OCI-LY7 (cell line): ENCODE results near the gene IZUMO4. TPM values are rescaled to one million over a fixed set of nuclear protein-coding genes. Genes with fewer than 3 reads are reported as not detected.
A peak's percentile ranks its signal among the peaks of the same experiment; 100 is the strongest.

Source experiments
- Bru-seq: library from RNA; stranded (reverse); fragments of 400-500 nt; gene quantifications from one replicate; lab custom pipeline; 2021; lab: Mats Ljungman, UMichigan
- BruChase-seq, 2 experiments: library from RNA; stranded (reverse); fragments of 400-500 nt; gene quantifications; one replicate each; lab custom pipeline; 2021; lab: Mats Ljungman, UMichigan
- BruUV-seq: library from RNA; stranded (reverse); fragments of 400-500 nt; replicated peaks from 2 replicates; lab custom pipeline; 2021; lab: Mats Ljungman, UMichigan
- CTCF ChIA-PET: fragments of 300-600 bp; sonication (Branson Sonifier 250); formaldehyde crosslinking; loops from one replicate; lab custom pipeline; 2022; ENCODE audit warnings: antibody characterized with exemption; ENCODE audit not compliant: unreplicated experiment; lab: Charles Lee
- POLR2A ChIA-PET: fragments of 300-600 bp; sonication (Branson Sonifier 250); formaldehyde crosslinking; loops from one replicate; lab custom pipeline; 2022; ENCODE audit warnings: antibody characterized with exemption; lab: Charles Lee
- DNase-seq: peaks from one replicate; pipeline ENCODE4 v3.0.0-alpha.2; 2015; ENCODE audit warnings: low spot score
- H2AFZ ChIP-seq: fragments of 200-600 bp; sonication (generic), shearing (Covaris generic); 2 replicates; pipeline ENCODE4 v1.6.1; 2014; ENCODE audit warnings: mild to moderate bottlenecking, antibody characterized with exemption, low read length, moderate library complexity
- H3K27ac ChIP-seq: fragments of 200-600 bp; sonication (generic); 2 replicates; pipeline ENCODE4 v1.5.1; 2014; ENCODE audit warnings: mixed run types, low read depth, mild to moderate bottlenecking, moderate library complexity, low read length, inconsistent platforms; ENCODE audit not compliant: poor library complexity, severe bottlenecking
- H3K36me3 ChIP-seq: fragments of 200-600 bp; sonication (generic); 2 replicates; pipeline ENCODE4 v1.6.1; 2014; ENCODE audit warnings: mild to moderate bottlenecking, antibody characterized with exemption, low read length, moderate library complexity, mixed read lengths; ENCODE audit not compliant: insufficient read depth
- H3K4me1 ChIP-seq: fragments of 200-600 bp; sonication (generic); 2 replicates; pipeline ENCODE4 v1.5.1; 2014; ENCODE audit warnings: mild to moderate bottlenecking, low read length; ENCODE audit not compliant: insufficient read depth, poor library complexity, severe bottlenecking
- H3K4me2 ChIP-seq: fragments of 200-600 bp; sonication (generic); 2 replicates; pipeline ENCODE4 v1.6.1; 2014; ENCODE audit warnings: mild to moderate bottlenecking, low read length
- H3K4me3 ChIP-seq: fragments of 200-600 bp; sonication (generic); 2 replicates; pipeline ENCODE4 v1.5.1; 2014; ENCODE audit warnings: mild to moderate bottlenecking, low read depth, low read length; ENCODE audit not compliant: poor library complexity, severe bottlenecking
- H3K79me2 ChIP-seq: fragments of 200-600 bp; sonication (generic); 2 replicates; pipeline ENCODE4 v1.6.1; 2016; ENCODE audit warnings: low read depth, mild to moderate bottlenecking, low read length, moderate library complexity, mixed read lengths; ENCODE audit not compliant: insufficient read depth
- H3K9me2 ChIP-seq: fragments of 200-600 bp; sonication (generic); 2 replicates; pipeline ENCODE4 v1.6.1; 2016; ENCODE audit warnings: mild to moderate bottlenecking, low read length, mixed read lengths; ENCODE audit not compliant: insufficient read depth
- H3K9me3 ChIP-seq: fragments of 200-600 bp; sonication (generic); 2 replicates; pipeline ENCODE4 v1.6.1; 2014; ENCODE audit warnings: mild to moderate bottlenecking, mixed run types, low read length, mixed read lengths
- H4K20me1 ChIP-seq: fragments of 200-600 bp; sonication (generic); 2 replicates; pipeline ENCODE4 v1.6.1; 2014; ENCODE audit warnings: mild to moderate bottlenecking, antibody characterized with exemption, low read length, moderate library complexity, mixed read lengths; ENCODE audit not compliant: insufficient read depth
- CTCF ChIP-seq: fragments of 200-600 bp; sonication (generic); conservative IDR thresholded peaks from 2 replicates; pipeline ENCODE4 v1.5.1; 2014; ENCODE audit warnings: mild to moderate bottlenecking, antibody characterized with exemption, low read length, moderate library complexity, mixed read lengths
- EZH2phosphoT487 ChIP-seq: fragments of 200-600 bp; sonication (generic); IDR thresholded peaks from 2 replicates; pipeline ENCODE4 v1.6.1; 2018; ENCODE audit warnings: low read depth, borderline replicate concordance, mild to moderate bottlenecking, mixed run types, antibody characterized with exemption, low read length, moderate library complexity, mixed read lengths
- intact Hi-C: fragments of 100-400 bp; cut with micrococcal nuclease; formaldehyde crosslinking; loops from one replicate; pipeline ENCODE4 v1.10.0; 2022; ENCODE audit not compliant: unreplicated experiment
- long read RNA-seq: library from polyadenylated mRNA; stranded (forward); transcript quantifications from one replicate; pipeline ENCODE4 v2.0.0, GENCODE V29; 2022
- total RNA-seq, 2 experiments: library from RNA; depleted of rRNA in 1 of 2; stranded (reverse); fragments of >200 nt in 1 of 2; shearing (Covaris generic) in 1 of 2; gene quantifications; 2 replicates each; pipeline ENCODE4 v1.2.3, GENCODE V29; 2014 to 2022

IZUMO4 gene
- 11.2 and 12.9 TPM in 2 replicates for total RNA-seq (2014; rRNA removed; shearing (Covaris generic))
- total RNA-seq (2022), result 6.1 and 7.3 TPM in 2 replicates
- Bru-seq, nascent RNA, result percentile 32 among the genes with signal in this experiment
- percentile 43 among the genes with signal in this experiment for BruChase-seq, experiment 1, labeled RNA remaining after a 6-hour chase
- percentile 37 among the genes with signal in this experiment for BruChase-seq, experiment 2, labeled RNA remaining after a 2-hour chase
- long read RNA-seq, result 0 reads

- H3K4me3 ChIP-seq, result peak within 1 kb of the TSS; percentile 85
- TF ChIP-seq EZH2phosphoT487 (no peak), CTCF (peak; percentile 72)
- no TSS peak for BruUV-seq
- no peaks in the 10 kb centered on the region for H3K9me3 ChIP-seq
- peaks cover 34% of the 10 kb centered on the region for H3K4me1 ChIP-seq
- ChIA-PET CTCF (no interaction called here), POLR2A (no interaction called here)
- intact Hi-C loops, result loop anchor here (1.0 to 10.0 kb wide), 3 partner anchors 54 to 528 kb away; partner anchors contain the start of gene AP3D1
- peak within 1 kb of the TSS; percentile 31; the same call in 1 of the 2 replicates for H2AFZ ChIP-seq
- no peaks in the 10 kb centered on the region for H3K9me2 ChIP-seq
- H3K36me3 ChIP-seq, result peaks cover 34% of the 10 kb centered on the region
- H3K4me2 ChIP-seq, result peak within 1 kb of the TSS; percentile 97
- H3K27ac ChIP-seq, result peak within 1 kb of the TSS; percentile 94
- peak; percentile 97 for DNase-seq
- H4K20me1 ChIP-seq, result no peaks in the 10 kb centered on the region
- peaks cover 38% of the 10 kb centered on the region for H3K79me2 ChIP-seq
Observed at GRCh38 chr19:2096480-2097202, at the start of gene IZUMO4. Gene IZUMO4, plus strand, starts transcription at chr19:2096915. Its CDS starts 31 bp downstream, at chr19:2096946.

- TF ChIP-seq CTCF (peak; percentile 42; the same call in 1 of the 2 replicates), EZH2phosphoT487 (no peak)
- no peak overlapping the region for H2AFZ ChIP-seq
- no peaks in the 10 kb centered on the region for H3K9me2 ChIP-seq
- ChIA-PET POLR2A (no interaction called here), CTCF (no interaction called here)
- H3K79me2 ChIP-seq, result peaks cover 30% of the 10 kb centered on the region
- intact Hi-C loops, result no loop called here
- no peaks in the 10 kb centered on the region for H3K9me3 ChIP-seq
- H3K4me3 ChIP-seq, result no peak overlapping the region
- DNase-seq, result no peak
- peaks cover 58% of the 10 kb centered on the region for H3K4me1 ChIP-seq
- H4K20me1 ChIP-seq, result 0 out of 2 replicates have a peak, but pooled peaks cover 6% of the 10 kb centered on the region
- H3K27ac ChIP-seq, result no peak overlapping the region
- no peak overlapping the region for H3K4me2 ChIP-seq
- no TSS peak for BruUV-seq
- H3K36me3 ChIP-seq, result peaks cover 60% of the 10 kb centered on the region
Observed at GRCh38 chr19:2047076-2047448, 49.7 kb upstream of the IZUMO4 start.
